Measurements from ENCODE around the gene GNE.

DNA sequence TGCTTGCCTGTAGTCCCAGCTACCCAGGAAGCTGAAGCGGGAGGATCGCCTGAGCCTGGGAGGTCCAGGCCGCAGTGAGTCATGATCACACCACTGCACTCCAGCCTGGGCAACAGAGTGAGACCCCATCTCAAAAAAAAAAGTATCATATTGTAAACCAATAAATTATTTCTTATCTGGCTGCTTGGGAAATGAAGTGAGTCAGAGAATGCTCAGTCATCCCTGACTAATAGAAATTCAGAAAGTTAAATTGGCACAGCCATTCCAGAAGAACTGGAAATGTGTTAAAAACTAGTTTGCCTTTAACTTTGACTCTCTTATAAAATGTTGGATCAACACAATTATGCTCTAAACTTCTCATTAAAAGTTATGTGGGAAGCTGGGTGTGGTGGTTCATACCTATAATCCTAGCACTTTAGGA lies 9.8 kb upstream of the GNE start:
- TF ChIP-seq, protein P1, sequence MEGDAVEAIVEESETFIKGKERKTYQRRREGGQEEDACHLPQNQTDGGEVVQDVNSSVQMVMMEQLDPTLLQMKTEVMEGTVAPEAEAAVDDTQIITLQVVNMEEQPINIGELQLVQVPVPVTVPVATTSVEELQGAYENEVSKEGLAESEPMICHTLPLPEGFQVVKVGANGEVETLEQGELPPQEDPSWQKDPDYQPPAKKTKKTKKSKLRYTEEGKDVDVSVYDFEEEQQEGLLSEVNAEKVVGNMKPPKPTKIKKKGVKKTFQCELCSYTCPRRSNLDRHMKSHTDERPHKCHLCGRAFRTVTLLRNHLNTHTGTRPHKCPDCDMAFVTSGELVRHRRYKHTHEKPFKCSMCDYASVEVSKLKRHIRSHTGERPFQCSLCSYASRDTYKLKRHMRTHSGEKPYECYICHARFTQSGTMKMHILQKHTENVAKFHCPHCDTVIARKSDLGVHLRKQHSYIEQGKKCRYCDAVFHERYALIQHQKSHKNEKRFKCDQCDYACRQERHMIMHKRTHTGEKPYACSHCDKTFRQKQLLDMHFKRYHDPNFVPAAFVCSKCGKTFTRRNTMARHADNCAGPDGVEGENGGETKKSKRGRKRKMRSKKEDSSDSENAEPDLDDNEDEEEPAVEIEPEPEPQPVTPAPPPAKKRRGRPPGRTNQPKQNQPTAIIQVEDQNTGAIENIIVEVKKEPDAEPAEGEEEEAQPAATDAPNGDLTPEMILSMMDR (conservative IDR thresholded peaks at IDR 0.05), result no peak
- no peak for TF ChIP-seq ZFX (IDR thresholded peaks at IDR 0.05)

Measured in C4-2B (cell line).